ENCODE results near the gene PIEZO2.

DNA sequence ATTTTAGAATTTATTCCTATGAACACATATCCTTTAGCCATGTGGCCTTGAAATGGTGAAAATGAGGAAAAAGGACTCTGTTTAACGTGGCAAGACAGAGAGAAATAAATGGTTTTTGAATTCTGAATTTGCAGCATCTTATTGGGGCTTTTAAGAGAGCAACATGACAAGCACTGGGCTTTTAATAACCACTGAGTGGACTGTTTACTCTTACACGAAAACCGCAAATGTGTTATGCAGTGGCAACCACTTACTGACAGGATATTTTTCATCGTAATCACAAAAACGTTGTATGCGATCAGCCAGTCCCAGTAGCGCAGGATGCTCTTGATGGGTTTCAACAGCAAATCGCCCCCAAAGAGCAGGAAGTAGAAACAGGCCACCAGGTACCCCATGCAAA is 397.0 kb downstream of the PIEZO2 start:
- TF ChIP-seq CTCF (conservative IDR thresholded peaks at IDR 0.05; ENCODE audit: low read depth, low read length) (no peak), EZH2 (IDR thresholded peaks at IDR 0.05; ENCODE audit: borderline replicate concordance, low read depth, low read length, poor library complexity, severe bottlenecking) (no peak)
